Ectodermal cell (in vitro differentiated cells): ENCODE data around the gene NPTXR.
"Not testable (repeated sequence)": the region's sequence is repeated elsewhere in the genome, so short reads cannot be mapped to it uniquely, and the experiment has no call there.

ENCODE experiments used
- H3K27ac ChIP-seq: 2 replicates; pipeline ENCODE4 v1.7.0; 2013; ENCODE audit warnings: mild to moderate bottlenecking, low read depth, low read length; ENCODE audit not compliant: insufficient read depth, poor library complexity, severe bottlenecking
- H3K27me3 ChIP-seq: 2 replicates; pipeline ENCODE4 v1.7.0; 2013; ENCODE audit warnings: mild to moderate bottlenecking, low read length; ENCODE audit not compliant: insufficient read depth, control insufficient read depth, poor library complexity, severe bottlenecking
- H3K36me3 ChIP-seq: one replicate; pipeline ENCODE4 v1.7.0; 2013; ENCODE audit warnings: low read length; ENCODE audit not compliant: control insufficient read depth, insufficient read depth
- H3K4me1 ChIP-seq: one replicate; pipeline ENCODE4 v1.7.0; 2013; ENCODE audit warnings: low read length; ENCODE audit not compliant: control insufficient read depth, insufficient read depth
- H3K4me3 ChIP-seq: 2 replicates; pipeline ENCODE4 v1.7.0; 2013; ENCODE audit warnings: low read depth, low read length, control low read depth; ENCODE audit not compliant: insufficient read depth
- H3K9me3 ChIP-seq: 2 replicates; pipeline ENCODE4 v1.7.0; 2013; ENCODE audit warnings: mild to moderate bottlenecking, low read length, moderate library complexity; ENCODE audit not compliant: control insufficient read depth
- WGBS, 2 experiments: methylation state at CpG; one replicate each; pipeline ENCODE4 v1.1.7; 2013; ENCODE audit warnings: missing lambda C conversion rate in 2 of 2; 5-methylcytosine and 5-hydroxymethylcytosine counted together

NPTXR gene

DNA sequence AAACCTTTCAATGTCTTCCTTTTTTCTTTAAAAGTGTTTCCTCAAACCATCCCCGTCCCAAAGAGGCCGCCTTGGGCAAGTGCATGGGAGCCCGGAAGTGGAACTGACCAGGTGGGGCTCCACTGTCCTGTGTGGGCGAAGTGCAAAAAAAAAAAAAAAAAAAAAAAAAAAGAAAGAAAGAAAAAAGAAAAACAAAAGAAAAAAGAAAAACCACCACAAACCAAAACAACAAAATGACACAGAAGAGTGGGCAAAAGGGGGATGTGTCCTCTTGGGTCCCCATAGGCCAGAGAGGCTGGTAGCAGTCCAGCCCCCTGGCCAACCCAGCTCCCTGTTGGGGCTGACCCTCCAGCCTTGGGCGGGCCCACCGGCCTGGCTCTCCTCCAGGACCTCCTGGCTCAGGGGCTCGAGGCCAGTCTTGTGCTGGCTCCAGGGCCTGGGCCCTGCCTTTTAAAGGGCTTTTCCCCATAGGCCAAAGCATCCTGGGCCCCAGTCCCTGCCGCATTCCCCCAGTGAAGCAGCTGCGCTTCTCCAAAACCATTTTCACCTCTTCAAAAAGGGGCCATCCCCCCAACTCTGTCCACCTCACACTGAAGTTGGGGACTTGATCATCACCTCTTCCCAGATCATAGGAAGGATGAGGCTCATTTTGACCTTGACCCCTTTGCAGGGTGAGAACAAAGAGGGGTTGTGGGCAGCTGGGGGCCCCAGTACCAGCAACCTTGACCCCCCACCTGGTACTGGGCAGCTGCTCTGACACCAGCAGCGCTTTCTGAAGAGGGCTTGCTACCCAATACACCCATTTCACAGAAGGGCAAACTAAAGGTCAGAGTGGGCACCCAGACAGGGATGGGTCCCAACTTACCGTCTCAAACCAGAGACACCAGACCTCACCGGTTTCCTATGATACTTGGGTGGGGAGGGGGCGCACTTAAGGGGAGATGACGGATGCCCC, 18.8 kb upstream of the NPTXR start:
- Histone ChIP-seq H3K9me3 (no peaks in the 10 kb centered on the region), H3K27me3 (no peaks in the 10 kb centered on the region), H3K36me3 (peaks cover 11% of the 10 kb centered on the region), H3K4me1 (peaks cover 47% of the 10 kb centered on the region), H3K27ac (no peak overlapping the region), H3K4me3 (no peak overlapping the region)
- 81% methylated on average over 12 of the region's 14 CpGs for WGBS, 2 experiments

DNA sequence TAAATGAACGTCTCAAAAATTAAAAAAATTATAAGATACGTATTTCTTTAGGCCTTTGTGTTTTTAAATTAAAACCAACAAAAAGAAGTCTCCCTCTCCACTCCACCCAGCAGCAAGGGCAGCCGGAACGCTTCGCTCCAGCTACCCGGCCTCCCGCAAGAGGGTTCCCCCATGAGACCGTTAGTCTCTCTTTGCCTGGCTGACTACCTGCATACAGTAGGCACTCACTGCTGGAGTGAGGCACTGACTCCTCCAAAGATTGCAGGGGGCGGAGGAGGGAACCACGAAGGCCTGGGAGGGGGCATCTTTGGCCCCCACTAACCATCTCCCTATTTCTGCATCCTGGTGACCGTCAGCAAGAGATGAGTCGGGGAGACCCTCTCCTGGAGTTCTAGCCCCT, 18.1 kb upstream of the NPTXR start:
- H3K4me3 ChIP-seq = no peak overlapping the region
- H3K4me1 ChIP-seq = peaks cover 47% of the 10 kb centered on the region
- 55 to 63% methylated on average over 11 to 12 of the region's 12 CpGs for WGBS, 2 experiments
- H3K9me3 ChIP-seq = no peaks in the 10 kb centered on the region
- no peaks in the 10 kb centered on the region for H3K27me3 ChIP-seq
- no peak overlapping the region for H3K27ac ChIP-seq
- peaks cover 11% of the 10 kb centered on the region for H3K36me3 ChIP-seq

DNA sequence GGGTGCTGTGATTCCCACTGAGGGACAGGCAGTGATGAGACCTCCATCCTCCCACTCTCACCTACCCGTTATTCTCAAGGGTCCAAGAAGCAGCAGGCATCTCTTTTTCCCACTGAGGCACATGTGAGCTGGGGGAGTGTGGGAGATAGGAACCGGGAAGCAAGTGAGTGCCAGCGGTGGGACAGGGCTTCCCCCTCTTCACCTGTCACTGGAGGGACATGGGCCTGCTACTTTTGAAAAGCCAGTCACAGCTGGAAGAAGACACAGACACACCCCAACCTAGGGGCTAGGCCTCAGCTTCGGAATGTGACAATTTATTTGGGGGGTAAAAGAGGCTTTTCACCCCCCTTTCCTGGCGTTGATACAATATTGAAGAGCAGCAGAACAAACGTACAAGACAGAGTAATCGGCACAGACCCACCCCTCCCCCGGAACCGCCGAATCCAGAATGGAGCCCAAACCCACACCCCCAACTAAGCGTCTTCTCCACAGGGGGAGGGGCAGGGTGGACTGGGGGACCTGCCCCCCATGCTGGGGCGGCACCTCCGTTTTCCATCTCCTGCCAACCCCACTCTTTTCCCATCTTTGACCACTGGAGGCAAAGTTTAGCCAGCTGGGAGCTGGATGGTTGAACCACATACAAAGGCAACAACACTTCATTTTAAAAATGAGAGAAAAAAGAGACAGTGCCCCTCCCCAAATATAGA, 17.5 kb upstream of the NPTXR start:
- WGBS, 2 experiments = 45 to 49% methylated on average over 13 of the region's 13 CpGs
- H3K27me3 ChIP-seq = no peaks in the 10 kb centered on the region
- peaks cover 45% of the 10 kb centered on the region for H3K4me1 ChIP-seq

DNA sequence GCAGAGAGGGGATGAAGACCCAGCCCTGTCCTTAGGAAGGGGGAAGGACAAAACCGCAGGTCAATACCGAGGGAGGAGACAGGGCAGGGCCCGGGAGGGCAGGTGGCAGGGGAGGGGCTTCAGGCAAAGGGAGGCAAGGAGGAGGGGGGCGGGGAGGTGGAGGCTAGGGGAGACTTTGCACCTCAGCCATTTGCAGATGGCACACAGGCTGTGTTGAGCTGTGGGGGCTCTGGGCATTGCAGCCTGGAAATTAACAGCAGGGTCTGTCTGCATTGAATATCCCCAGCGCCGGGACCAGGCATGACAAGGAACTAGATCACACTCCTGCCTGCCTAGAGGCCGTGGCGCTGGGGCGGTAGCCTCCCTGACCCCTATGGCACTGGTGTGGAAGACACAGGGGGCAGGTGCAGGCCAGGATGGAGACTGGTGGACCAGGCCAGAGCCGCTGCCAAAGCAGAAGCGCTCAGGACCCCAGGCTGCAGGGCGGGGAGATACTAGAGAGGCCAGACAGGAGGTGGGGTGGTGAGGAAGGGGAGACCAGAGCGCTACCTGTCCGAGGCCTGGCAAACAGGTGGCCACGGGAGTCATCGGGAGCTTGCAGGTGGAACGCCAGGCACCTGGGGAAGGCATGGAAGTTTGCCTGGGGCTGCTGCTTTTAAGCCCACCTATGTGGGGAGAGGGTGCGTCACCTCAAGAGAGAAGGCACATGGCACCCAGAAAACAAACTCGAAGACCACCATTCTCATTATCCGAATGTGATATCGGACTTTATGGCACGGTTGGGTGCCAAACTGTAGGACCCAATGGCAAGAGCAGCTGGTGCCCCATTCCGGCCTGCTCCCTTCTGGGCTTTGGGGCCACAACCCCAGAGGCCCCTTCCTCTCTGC, 16.7 kb upstream of the NPTXR start:
- H3K27me3 ChIP-seq = peaks cover 3% of the 10 kb centered on the region
- no peak overlapping the region for H3K27ac ChIP-seq
- H3K9me3 ChIP-seq = no peaks in the 10 kb centered on the region
- H3K36me3 ChIP-seq = peaks cover 2% of the 10 kb centered on the region
- 76 to 78% methylated on average over 23 of the region's 23 CpGs for WGBS, 2 experiments
- H3K4me3 ChIP-seq = no peak overlapping the region
- H3K4me1 ChIP-seq = peaks cover 45% of the 10 kb centered on the region

More for the DNA sequence above, 17.5 kb upstream of the NPTXR start:
- Histone ChIP-seq H3K36me3 (peaks cover 10% of the 10 kb centered on the region), H3K4me3 (no peak overlapping the region), H3K27ac (no peak overlapping the region), H3K9me3 (no peaks in the 10 kb centered on the region)

DNA sequence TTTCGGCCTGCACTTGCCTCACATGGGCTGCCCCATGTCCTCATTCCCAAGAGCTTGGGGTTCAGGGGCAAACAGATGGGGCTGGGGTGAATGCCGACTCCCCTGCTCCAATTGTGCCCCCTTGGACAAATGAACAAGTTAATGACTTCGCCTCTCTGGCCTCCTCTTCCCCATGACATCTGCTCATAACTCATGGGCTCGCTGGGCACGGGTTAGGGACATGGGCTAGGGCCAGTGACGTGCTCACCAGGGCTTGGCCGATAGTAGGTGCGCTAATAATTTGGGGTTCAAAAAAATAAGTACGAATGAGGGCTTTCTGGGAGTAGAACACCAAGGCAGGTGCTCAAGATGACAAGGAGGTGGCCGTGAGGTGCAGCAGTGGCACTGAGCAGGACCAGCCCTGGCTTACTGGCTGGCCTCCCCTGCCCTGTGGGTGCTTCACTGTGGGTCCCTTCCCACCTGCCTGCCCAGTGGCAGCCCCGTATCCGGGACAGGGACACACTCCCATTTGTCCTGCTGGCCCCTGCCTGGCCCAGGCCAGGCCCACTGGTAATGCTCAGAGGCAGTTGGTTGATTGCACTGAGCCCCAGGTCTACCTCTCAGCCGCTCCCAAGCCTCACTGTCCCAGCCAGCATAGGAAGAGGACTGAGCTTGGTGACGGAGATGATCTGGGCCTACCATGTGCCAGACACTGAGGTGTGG, 15.9 kb upstream of the NPTXR start:
- Histone ChIP-seq H3K9me3 (no peaks in the 10 kb centered on the region), H3K27me3 (peaks cover 3% of the 10 kb centered on the region), H3K4me1 (peaks cover 38% of the 10 kb centered on the region), H3K27ac (no peak overlapping the region), H3K36me3 (no peaks in the 10 kb centered on the region), H3K4me3 (no peak overlapping the region)
- WGBS, 2 experiments = 90% methylated on average over 14 of the region's 14 CpGs

DNA sequence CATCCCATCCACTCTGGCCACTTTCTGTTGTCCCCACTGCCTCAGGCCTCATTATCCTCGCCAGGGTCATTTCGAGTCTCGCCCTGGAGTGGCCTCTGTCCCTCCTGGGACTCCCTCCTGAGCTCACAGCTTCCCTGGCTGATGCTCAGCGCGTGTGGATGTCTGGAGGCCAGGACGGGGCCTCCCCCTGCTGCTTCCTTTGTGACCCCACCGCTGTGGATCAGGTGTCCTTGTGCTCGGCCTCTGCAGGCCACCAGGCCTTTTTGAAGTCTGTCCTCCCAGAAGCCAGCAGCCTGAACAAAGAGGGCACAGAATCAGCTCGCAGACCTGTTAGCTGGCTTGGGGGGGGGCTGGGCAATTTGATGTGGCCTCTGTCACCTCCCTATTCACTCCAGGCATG, 14.7 kb upstream of the NPTXR start:
- Histone ChIP-seq H3K27me3 (peaks cover 3% of the 10 kb centered on the region), H3K4me3 (no peak overlapping the region), H3K9me3 (no peaks in the 10 kb centered on the region), H3K27ac (peak overlapping the region; percentile 26), H3K4me1 (peaks cover 34% of the 10 kb centered on the region), H3K36me3 (no peaks in the 10 kb centered on the region)
- WGBS, 2 experiments = 20 to 21% methylated on average over 9 of the region's 9 CpGs

DNA sequence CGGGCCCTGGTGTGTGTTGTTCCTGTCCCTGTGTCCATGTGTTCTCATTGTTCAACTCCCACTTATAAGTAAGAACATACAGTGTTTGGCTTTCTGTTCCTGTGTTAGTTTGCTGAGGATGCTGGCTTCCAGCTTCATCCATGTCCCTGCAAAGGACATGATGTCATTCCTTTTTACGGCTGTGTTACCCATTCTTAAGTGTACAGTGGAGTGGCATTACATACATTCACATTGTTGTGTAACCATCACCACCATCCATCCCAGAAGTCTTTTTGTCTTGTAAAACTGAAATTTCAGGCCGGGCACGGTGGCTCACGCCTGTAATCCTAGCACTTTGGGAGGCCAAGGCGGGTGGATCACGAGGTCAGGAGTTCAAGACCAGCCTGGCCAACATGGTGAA, 10.6 kb upstream of the NPTXR start:
- H3K4me1 ChIP-seq = peaks cover 14% of the 10 kb centered on the region
- H3K36me3 ChIP-seq, H3K27ac ChIP-seq, H3K4me3 ChIP-seq, H3K9me3 ChIP-seq: not testable (repeated sequence)
- peaks cover 17% of the 10 kb centered on the region for H3K27me3 ChIP-seq
- 82 to 84% methylated on average over 6 of the region's 7 CpGs for WGBS, 2 experiments

DNA sequence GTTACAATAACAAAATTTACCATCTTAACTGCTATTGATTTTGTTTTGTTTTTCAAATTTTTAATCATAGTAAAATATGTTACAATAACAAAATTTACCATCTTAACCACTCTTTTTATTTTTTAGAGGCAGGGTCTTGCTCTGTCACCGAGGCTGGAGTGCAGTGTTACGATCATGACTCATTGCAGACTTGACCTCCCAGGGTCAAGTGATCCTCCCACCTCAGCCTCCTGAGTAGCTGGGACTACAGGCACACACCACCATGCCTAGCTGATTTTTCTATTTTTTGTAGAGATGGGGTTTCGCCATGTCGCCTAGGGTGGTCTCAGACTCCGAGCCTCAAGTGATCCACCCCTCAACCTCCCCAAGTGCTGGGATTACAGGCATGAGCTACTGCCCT, 10.1 kb upstream of the NPTXR start:
- Histone ChIP-seq H3K27me3 (peaks cover 22% of the 10 kb centered on the region), H3K4me1 (peaks cover 14% of the 10 kb centered on the region)
- not testable (repeated sequence) for H3K4me3 ChIP-seq, H3K36me3 ChIP-seq, H3K9me3 ChIP-seq, H3K27ac ChIP-seq
- 77 to 82% methylated on average over 5 of the region's 5 CpGs for WGBS, 2 experiments

DNA sequence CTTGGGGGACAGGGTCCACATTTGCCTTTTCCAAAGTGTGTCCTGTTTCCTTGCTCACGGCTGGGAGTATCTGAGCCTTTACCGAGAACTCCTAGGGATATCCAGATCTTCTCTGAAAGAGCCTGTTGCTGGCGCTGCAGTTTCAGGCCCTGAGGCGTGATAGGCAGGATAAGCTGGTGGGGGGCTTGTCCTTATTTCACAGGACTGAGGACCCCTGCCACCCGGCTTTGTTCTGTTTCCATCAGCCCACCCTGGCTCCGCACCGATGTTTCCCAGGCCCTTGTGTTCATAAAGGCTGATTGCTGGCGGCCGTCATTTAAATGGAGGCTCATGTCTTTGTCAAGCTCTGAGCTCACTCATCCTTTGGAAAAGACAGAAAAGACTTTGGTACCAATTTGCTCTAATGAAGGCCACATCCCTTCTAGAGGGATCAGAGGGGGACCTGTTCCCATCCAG, 9.4 kb upstream of the NPTXR start:
- Histone ChIP-seq H3K9me3 (no peaks in the 10 kb centered on the region), H3K4me1 (peaks cover 8% of the 10 kb centered on the region), H3K27me3 (peaks cover 23% of the 10 kb centered on the region), H3K36me3 (no peaks in the 10 kb centered on the region), H3K4me3 (no peak overlapping the region), H3K27ac (no peak overlapping the region)
- 3% methylated on average over 9 of the region's 9 CpGs for WGBS, 2 experiments
